ENCODE data around the gene FSIP1. TPM values are rescaled to one million over a fixed set of nuclear protein-coding genes. Genes with fewer than 3 reads are reported as not detected.
"Not testable (repeated sequence)": the region's sequence is repeated elsewhere in the genome, so short reads cannot be mapped to it uniquely, and the experiment has no call there.

FSIP1 gene
- total RNA-seq: 0.37 and 0.85 TPM in 2 replicates

DNA sequence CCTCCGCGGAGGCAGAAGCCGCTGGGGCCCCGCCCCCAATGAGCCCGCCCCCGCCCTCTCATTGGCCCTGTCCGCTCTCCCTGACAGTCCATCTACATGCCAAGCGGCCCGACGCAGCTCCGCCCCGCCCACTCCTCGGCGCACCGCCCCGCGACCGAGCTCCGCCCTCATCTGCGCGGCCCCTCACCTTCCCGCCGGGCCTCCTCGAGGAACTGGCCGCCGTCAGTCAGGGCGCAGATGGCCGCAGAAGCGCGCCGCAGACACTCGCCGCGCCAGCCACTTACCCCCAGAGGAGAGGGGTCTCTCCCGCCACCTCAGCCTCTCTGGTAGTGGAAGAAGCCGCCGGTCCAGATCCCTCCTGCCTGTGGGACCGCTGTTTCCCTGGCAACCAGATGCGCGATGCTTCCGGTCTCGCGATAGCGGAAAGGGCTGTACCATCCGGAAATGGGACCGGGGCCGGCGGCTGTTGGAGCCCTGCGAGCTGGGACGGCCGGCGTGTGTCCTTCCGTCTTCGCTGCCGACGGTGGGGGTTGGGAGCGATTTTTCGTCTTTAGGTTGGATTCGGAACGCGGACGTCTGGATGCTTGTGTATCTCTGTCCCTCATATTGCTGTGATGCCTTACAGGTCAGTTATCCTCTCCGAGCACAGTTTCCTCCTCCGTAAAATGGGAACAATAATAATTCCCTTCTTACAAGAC is at the start of gene FSIP1:
FSIP1 (minus strand) TSS at position 401 of the 698 bp plus-strand sequence. CDS start 6,317 bp downstream, outside the sequence.
- peak; percentile 97 for DNase-seq

DNA sequence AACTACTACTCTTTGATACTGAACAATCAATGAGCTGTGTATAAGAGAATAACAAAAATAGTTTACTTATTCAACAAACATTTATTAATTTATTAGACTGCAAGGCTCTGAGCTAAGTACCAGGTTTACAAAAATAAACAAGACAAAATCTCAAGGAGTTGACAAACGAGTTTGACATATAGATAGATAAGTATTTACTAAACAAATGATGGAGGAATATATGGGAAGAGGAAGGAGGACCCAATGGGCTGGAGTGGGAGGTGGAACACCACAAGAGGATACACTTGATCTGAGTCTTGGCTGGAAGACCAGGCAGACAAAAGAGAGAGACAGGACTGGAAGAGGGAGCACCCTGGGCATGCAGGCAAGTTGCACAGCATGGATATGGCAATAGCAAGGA is 47.5 kb upstream of the FSIP1 start:
- no peak for DNase-seq

DNA sequence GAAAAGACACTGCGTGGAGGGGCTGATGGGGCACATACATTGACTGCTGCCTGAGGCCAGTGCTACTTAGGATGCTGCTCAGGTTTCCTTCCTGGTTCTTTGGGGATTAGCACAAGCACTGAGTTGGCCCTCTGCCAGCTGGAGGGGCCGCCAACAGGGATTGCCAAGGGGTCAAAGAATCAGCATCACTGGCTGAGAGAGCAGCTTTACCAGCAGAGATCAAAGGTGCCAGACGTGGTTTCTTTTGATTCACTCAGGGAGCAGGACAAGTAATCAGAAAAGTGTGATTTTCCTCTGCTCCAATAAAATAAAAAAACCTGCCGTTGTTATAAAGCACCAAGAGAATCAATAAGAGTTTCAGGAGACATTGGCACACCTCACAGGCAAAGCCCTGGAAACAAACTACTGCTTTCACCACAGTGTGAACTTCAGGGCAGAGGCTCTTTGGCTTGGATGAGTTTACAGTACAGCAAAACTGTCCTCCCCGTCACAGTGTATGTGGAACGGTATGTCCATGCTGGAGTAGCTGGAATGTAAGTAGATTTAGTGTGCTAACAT is 45.8 kb upstream of the FSIP1 start:
- DNase-seq: peak; percentile 46

DNA sequence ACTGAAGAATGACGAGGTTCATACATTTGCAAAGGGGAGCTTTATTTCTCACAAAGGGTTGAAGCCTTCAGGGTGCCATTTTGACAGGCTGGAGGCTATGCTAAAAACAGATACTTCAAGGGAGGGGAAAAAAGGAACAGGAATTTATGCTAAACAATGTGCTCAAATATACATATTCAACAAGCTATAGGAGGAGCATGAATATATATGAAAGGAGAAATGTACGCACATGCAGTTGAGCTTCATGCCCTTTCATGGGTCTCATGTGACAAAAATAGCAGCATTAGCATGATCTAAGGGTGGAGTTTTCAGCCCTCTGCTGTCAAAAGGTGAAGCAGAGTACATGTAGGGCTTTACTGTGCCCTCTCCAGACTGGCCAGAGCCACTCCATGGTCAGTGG is 44.3 kb upstream of the FSIP1 start:
- DNase-seq: no peak

DNA sequence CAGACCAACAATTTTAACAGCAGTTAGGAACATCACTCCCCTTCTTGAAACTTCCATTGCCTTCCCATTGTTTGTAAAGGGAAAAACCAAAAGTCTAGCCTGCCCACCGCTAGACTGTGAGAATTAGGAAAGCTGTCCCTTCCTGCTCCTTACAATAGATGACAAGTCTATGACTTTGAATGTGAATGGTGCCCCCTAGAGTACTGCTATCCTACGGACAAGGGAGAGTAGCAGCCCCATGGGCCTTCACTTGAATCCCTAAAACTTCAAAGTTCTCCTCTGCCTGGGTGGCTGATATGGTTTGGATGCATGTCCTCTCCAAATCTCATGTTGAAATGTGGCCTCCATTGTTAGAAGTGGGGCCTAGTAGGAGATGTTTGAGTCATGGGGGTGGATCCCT is 41.0 kb upstream of the FSIP1 start:
- DNase-seq: no peak

DNA sequence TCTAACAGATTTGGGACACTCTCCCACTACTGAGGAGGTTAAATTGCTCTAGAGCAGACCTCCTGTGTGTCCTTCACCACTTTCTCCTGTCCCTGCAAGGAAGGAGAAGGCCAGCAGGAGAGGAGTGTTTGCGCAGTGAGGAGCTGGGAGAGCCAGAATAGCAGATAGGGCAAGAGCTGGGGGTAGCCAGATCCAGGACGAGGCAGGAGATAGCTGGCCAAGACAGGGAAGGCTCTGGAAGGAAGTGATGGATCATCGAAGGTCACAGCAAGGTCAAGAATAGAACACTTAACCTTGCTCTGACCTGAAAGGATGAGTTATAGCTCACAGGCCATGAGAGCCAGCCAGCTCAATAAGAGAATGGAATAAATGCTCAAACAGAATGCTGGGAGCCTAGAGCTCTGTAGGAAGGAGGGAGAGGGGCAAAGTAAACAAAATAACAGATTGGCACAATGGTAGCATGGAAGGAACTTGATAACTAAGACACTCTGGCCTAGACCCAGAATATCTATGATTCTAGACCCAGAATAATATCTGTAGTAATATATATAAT is 37.5 kb upstream of the FSIP1 start:
- no peak for DNase-seq

DNA sequence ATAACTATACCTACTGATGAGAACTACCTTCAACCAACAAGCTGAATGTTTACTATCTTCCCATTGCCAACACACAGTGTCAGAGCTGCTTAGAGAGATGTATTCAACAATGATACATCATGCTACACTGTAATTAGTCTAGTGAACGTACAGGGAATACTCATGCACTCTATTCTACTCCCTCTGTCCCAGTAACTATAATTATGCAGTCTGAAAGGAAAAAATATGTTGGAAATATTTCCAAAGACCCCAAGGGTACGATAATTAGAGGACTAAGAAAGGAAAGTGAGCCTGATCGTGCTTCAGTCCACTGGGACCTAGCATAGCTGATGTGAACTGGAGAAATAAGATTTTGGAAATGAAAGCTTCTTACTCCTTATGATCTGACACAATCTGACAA is 36.9 kb upstream of the FSIP1 start:
- no peak for DNase-seq

DNA sequence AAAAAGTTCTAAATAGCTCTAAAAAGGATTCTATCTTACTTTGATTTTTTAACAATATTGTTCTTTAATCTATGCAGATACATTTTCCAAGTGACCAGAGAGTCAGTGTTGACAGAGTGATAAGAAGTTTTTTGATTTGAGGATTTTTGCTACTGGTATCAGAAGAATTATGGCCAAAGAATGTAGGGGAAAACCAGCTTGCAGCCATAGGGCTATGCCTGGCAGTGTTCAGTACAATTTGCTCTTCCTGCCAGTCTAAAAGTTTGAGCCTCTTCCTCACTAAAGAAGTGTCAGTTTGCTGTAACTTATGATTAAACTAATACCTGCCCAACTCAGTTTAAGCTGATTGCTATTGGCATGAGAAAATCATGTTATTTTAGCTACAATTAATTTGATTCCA is 35.3 kb upstream of the FSIP1 start:
- no peak for DNase-seq

DNA sequence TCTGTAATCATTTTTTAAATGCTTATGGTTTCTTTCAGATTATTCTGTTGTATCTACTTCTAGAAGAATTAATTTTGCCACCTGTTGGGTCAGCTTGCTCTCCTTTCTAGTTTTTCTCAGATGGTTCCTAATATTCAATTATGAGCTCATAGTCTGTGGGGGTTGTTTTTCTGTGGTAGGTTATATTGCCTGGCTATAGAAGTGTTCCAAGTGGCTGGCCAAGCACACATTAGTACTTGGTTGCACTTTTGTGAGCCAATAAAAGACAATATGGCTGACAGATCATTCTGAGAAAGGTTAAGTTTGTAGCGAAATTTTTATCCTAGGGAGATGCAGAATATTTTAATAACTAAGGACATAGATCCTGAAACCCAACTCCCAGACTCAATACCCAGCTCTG is 31.8 kb upstream of the FSIP1 start:
- no peak for DNase-seq

DNA sequence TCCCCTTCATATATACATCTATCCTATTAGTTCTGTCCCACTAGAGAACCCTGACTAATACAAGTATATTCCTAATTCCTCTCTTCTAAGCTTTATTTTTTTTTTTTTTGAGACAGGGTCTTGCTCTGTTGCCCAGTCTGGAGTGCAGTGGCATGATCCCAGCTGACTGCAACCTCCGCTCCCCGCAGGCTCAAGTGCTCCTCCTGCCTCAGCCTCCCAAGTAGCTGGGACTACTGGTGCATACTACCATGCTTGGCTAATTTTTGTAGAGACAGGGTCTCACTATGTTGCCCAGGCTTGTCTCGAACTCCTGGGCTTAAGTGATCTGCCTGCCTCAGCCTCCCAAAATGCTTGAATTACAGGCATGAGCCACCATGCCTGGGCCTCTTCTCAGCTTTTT is 30.0 kb upstream of the FSIP1 start:
- not testable (repeated sequence) for DNase-seq

DNA sequence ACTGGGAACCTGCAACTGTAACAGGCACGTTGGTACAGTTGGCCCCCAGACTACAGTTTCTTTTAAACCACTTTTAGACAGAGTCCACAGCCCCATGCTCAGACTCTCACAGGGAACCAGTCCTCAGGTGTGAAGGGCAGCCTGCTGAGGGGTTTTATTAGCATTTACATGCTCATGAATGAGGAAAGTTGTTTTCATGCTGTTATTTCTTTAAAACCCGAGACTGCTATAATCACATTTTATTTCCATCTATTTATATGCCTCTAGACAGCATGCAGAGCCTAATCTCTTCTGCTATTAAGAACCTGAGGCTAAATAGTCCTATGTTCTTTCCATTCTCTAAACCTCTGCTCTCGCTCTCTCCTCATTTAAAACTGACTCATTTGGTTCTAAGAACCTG is 26.3 kb upstream of the FSIP1 start:
- DNase-seq: no peak

DNA sequence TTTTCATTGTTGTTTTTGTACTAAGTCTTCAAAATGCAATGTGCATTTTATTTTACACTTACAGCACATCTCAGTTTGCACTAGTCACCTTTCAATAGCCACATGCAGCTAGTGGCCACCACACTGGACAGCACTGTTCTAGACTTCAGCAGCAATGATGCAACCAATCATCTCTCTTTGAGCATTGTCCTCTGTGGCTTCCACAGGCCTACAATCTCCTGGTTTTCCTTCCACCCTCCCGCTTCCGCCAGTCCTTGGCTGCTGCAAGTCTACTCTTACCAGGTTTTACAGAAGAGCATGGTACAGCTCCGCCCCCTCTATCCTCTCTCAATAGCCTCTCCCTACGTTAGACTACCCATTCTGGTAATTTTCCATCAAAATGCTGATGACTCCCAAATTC is 25.1 kb upstream of the FSIP1 start:
- DNase-seq: no peak

DNA sequence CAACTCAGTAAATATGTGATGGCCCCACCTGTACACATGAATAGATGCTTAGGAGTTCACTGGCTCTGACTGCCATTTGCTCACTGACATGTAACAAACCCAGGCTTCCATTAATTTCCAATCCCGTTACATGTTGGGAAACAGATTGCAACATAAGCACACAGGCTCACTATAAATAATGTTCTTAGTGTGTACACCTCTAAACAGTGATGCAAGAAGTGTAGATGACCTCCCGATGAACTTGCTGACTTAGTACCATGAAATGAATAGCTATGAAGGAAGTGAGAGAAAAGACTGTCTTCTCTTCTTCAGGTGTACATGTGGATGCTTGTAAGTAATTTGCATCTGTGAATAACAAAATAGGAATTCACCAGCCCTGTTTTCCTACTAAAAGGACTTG is 21.4 kb upstream of the FSIP1 start:
- no peak for DNase-seq

DNA sequence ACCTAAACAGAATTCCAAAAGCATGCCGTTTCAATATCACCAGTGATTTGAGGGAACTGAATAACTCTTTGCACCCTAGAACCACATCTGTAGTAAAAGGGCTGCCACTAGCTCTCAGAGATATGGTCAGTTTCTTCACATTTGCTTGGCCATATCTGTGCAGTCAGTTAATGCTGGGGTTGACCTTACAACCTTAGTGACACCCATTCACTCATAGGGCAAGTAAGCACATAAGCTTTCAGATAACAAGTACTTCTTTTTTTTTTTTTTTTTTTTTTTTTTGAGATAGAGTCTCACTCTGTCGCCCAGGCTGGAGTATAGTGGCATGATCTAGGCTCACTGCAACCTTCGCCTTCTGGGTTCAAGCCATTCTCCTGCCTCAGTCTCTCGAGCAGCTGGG is 20.4 kb upstream of the FSIP1 start:
- DNase-seq: no peak

DNA sequence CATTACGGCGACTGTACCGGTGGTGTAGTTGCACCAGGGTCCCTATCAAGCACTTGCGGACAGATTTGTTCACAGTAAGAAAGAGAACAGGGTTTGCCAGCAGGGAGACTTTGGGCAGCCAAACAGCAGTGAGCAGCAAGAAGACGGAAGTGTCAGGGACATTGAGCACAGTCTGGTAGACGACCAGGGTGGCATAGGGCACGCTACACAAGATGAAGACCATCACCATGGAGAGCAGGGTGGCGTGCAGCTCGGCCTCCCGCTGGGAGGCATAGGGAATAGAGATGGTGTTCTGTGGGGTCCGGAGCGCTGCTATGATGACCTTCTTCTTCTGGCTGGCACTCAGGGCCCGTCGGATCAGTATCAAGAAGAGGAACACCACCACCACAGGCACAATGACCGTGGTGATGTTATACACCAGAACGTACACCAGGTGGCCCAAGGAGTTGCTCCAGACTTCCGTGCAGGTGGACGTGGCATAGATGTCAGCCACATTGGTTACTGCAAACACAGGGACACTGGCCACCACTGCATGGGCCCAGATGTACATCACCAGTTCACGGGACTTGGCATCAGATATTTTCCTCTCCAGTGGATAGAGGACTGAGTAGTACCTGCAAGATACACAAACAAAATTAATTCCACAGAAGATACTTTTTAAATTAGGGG is 19.1 kb upstream of the FSIP1 start:
- peak; percentile 67 for DNase-seq

DNA sequence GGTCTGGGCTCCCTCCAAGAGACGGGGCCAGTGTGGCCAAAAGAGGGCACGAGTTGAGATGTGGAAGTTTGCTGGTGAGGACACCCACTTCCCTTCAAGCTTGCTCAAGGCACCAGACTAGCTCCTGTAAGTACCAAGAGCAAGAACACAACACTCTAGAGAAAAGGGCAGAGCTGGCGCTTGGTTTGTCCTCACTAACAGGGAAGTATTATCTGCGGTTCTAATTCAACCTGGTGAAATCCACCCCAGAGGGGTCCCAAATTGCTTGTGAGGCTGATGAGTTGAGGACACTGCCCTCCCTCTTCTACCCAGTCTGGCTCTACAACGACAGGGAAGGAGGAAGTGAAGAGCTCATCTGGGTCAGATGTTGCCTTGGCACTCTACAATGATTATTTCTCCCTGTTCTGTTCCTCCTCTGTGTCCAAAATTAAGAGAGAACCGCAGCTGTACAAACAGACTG is 16.9 kb upstream of the FSIP1 start:
- no peak for DNase-seq

DNA sequence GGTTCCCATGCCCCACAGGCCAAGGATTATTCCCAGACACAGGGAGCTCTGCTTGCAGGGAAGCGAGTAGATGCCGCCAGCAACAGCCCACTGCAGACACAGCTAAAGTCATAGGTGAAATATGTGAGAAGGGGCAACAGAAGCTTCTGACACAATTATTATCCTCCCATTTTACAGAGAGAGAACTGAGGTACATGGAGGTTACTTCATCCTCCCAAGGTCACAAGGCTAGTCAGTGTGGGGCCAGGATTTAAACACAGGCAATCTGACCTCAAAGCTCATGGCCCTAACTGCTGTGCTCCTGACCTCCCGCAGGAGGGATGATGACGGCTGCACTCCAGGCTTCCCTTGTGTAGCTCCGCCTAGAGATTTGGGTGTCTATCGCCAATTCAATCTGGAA is 15.7 kb upstream of the FSIP1 start:
- no peak for DNase-seq

DNA sequence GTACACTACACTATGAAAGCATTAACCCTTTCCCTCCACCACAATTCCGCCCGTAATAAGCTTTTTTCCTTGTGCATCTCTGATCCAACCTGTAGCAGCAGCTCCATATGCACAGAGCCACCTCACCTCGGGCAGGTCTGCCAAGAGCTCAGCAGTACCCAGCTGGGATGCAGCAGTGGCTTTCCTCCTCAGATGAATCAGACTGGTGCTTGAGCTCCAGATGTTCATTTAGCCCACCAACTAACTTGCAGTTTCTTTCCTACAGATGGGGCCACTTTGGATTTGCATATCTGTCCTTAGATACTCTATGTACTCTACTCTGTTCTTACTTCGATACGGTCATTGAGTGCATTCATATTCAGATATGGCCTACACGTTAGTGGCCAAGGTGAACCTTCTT is 14.8 kb upstream of the FSIP1 start:
- no peak for DNase-seq

DNA sequence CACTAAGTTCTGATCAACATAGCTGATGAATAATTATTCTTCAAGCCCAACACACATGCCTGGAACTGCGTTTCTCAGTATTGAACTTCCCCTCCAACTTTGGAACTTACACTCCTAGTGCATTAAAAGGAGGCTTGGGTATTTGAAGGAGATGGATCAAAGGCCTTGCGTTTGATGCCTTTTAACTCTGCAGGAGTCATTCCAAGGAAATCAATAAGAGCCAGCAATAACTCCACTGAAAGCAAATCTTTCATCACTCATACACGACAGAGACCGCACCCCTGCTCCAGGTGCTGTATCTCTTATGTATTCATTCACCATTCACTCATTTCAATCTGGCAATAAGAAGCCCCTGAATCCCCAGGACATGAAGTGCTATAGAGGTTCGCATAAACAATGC is 14.0 kb upstream of the FSIP1 start:
- no peak for DNase-seq

DNA sequence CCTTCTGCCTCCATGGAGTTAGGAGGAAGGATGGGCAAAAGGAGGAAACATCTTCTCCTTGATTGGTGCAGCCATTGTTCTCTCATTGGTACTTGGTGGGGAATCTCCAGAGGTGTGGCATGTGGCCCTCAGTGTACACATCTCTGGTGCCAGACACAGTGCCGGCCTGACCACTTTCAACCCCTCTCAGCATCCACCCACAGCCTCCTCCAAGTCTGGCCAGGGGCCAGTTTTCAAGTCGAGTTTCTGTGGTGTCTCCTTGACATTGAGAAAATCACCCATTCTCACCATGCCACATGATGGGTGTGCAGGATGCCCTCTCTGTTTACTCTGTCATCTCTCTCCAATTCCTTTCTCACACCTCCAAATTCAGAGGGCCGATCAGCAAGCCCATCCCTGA is 12.8 kb upstream of the FSIP1 start:
- no peak for DNase-seq

DNA sequence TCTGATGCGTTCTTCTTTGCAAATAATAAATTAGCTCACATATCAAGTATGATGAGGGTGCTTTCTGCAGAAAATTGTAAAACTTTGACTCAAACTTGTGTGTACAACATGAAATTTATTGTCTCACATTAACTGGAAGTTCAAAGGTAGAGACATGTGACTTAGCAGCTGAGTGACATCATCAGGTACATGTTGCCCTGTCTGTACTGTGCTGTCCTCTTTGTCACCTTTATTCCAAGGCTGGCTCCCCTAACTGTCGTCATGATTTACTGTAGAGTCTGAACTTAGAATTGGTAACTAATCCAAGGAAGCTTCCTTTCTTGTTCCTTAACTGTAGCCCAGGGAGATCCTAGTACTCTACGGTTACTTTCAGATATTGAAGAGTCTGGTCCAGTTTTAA is 12.3 kb upstream of the FSIP1 start:
- DNase-seq: no peak

DNA sequence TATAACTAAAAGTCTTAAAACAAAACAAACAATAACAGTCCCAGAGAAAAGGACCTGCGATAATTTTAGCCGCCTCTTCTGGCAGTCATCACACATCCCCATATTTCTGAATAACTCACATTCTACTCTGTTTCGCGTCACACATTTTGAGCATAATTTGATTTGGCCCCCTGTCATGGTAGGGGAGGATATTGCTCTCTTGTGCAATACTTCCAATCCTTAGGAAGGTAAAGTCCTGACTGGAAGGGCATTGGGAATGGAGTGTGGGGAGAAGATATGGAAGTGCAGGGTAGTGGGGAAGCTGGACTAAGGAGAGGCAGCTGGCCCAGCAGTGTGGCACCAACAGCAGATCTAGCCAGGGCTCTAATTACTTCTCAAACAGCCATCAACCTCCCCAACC is 11.3 kb upstream of the FSIP1 start:
- DNase-seq: no peak

DNA sequence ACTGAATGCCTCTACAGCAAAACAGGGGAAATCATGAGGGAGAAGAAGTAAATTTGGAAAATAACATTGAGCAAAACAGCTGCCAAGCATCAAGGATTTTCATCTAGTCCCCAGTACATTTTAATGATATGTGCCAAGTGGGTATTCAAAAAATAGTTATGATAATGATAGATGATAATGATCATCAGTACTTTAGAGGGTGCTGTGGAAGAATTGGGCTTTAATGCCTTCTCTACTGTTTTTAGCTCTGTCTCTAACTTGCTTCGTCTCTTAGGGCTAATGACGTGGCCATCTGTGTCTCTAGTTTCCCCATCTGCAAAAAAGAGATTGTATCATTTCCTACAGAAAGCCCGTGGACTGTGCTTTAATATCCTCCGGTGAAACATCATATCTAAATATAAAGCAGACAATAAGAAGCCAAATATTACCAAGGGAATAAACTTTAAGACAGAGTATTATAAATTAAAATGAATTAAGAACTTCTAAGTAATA is 10.2 kb upstream of the FSIP1 start:
- peak; percentile 69 for DNase-seq
